Liver (tissue), 9 donors: ENCODE results near the gene TBK1. TPM values are rescaled to one million over a fixed set of nuclear protein-coding genes. Genes with fewer than 3 reads are reported as not detected.

Experiments used
- DNase-seq: peaks from one replicate; pipeline ENCODE4 v3.0.0-alpha.2; 2017; ENCODE audit warnings: low spot score
- H3K27ac ChIP-seq, 2 donors: one replicate each; pipeline ENCODE4 v1.7.0; 2013; ENCODE audit warnings: inconsistent platforms in 2 of 2, low read length in 2 of 2, control low read depth in 1 of 2, low read depth in 1 of 2, mild to moderate bottlenecking in 1 of 2
- H3K27me3 ChIP-seq, 4 donors: one replicate each; pipeline versions ENCODE4 v1.6.1 to v1.7.0; 2013; ENCODE audit warnings: low read length in 3 of 4, inconsistent platforms in 1 of 4, mild to moderate bottlenecking in 1 of 4, moderate library complexity in 1 of 4; ENCODE audit not compliant: control insufficient read depth in 4 of 4, insufficient read depth in 4 of 4
- H3K36me3 ChIP-seq, 4 donors: one replicate each; pipeline versions ENCODE4 v1.6.1 to v1.7.0; 2013; ENCODE audit warnings: low read length in 3 of 4, mild to moderate bottlenecking in 3 of 4, low read depth in 1 of 4, moderate library complexity in 1 of 4; ENCODE audit not compliant: control insufficient read depth in 4 of 4, insufficient read depth in 3 of 4
- H3K4me1 ChIP-seq, 4 donors: one replicate each; pipeline versions ENCODE4 v1.6.1 to v1.7.0; 2013; ENCODE audit warnings: low read length in 3 of 4, mild to moderate bottlenecking in 3 of 4, moderate library complexity in 1 of 4; ENCODE audit not compliant: control insufficient read depth in 4 of 4, insufficient read depth in 4 of 4
- H3K4me3 ChIP-seq, 3 donors: one replicate each; pipeline versions ENCODE4 v1.6.1 to v1.7.0; 2013; ENCODE audit warnings: low read length in 3 of 3, control low read depth in 1 of 3, low read depth in 1 of 3, mild to moderate bottlenecking in 1 of 3
- H3K9ac ChIP-seq, 2 donors: one replicate each; pipeline ENCODE4 v1.7.0; 2013; ENCODE audit warnings: low read length in 2 of 2, mild to moderate bottlenecking in 2 of 2, moderate library complexity in 2 of 2, control low read depth in 1 of 2, low read depth in 1 of 2
- H3K9me3 ChIP-seq, 4 donors: one replicate each; pipeline versions ENCODE4 v1.6.1 to v1.7.0; 2013; ENCODE audit warnings: low read length in 3 of 4; ENCODE audit not compliant: control insufficient read depth in 4 of 4
- ATF3 ChIP-seq: IDR thresholded peaks from 2 replicates; pipeline ENCODE4 v1.6.1; 2016; ENCODE audit warnings: antibody characterized with exemption
- CTCF ChIP-seq: fragments of 150-350 bp; IDR thresholded peaks from 2 replicates; pipeline ENCODE4 v1.5.1; 2017; ENCODE audit warnings: improper control_type of control experiment, low read depth, low read length; ENCODE audit not compliant: missing input control
- EGR1 ChIP-seq, 2 donors: IDR thresholded peaks; 2 replicates each; pipeline ENCODE4 v1.6.1; 2016 to 2018; ENCODE audit warnings: antibody characterized with exemption in 2 of 2, low read depth in 2 of 2
- FOXA1 ChIP-seq: IDR thresholded peaks from 2 replicates; pipeline ENCODE4 v1.6.1; 2016; ENCODE audit warnings: antibody characterized with exemption
- FOXA2 ChIP-seq: IDR thresholded peaks from 2 replicates; pipeline ENCODE4 v1.6.1; 2016; ENCODE audit warnings: antibody characterized with exemption
- GABPA ChIP-seq, 2 donors: IDR thresholded peaks in 1 of 2; conservative IDR thresholded peaks in 1 of 2; 2 replicates each; pipeline ENCODE4 v1.6.1; 2016; ENCODE audit warnings: antibody characterized with exemption in 2 of 2, mild to moderate bottlenecking in 1 of 2, moderate library complexity in 1 of 2
- HNF4A ChIP-seq, 2 donors: conservative IDR thresholded peaks; 2 replicates each; pipeline ENCODE4 v1.6.1; 2016; ENCODE audit warnings: antibody characterized with exemption in 2 of 2, mild to moderate bottlenecking in 2 of 2
- HNF4G ChIP-seq: IDR thresholded peaks from 2 replicates; pipeline ENCODE4 v1.6.1; 2016; ENCODE audit warnings: antibody characterized with exemption
- JUND ChIP-seq, 2 donors: IDR thresholded peaks; 2 replicates each; pipeline ENCODE4 v1.6.1; 2016; ENCODE audit warnings: antibody characterized with exemption in 2 of 2
- MAX ChIP-seq: IDR thresholded peaks from 2 replicates; pipeline ENCODE4 v1.6.1; 2016; ENCODE audit warnings: antibody characterized with exemption
- NR2F2 ChIP-seq: IDR thresholded peaks from 2 replicates; pipeline ENCODE4 v1.6.1; 2016; ENCODE audit warnings: antibody characterized with exemption
- RAD21 ChIP-seq, 2 donors: IDR thresholded peaks; 2 replicates each; pipeline ENCODE4 v1.6.1; 2016; ENCODE audit warnings: antibody characterized with exemption in 2 of 2, mild to moderate bottlenecking in 2 of 2
- REST ChIP-seq: IDR thresholded peaks from 2 replicates; pipeline ENCODE4 v1.6.1; 2016; ENCODE audit warnings: antibody characterized with exemption, mild to moderate bottlenecking
- RXRA ChIP-seq, 2 donors: IDR thresholded peaks; 2 replicates each; pipeline ENCODE4 v1.6.1; 2017 to 2018; ENCODE audit warnings: antibody characterized with exemption in 2 of 2, mild to moderate bottlenecking in 1 of 2
- SP1 ChIP-seq: IDR thresholded peaks from 2 replicates; pipeline ENCODE4 v1.6.1; 2018; ENCODE audit warnings: antibody characterized with exemption, mild to moderate bottlenecking
- TAF1 ChIP-seq: conservative IDR thresholded peaks from 2 replicates; pipeline ENCODE4 v1.6.1; 2016; ENCODE audit warnings: antibody characterized with exemption, mild to moderate bottlenecking
- YY1 ChIP-seq: IDR thresholded peaks from 2 replicates; pipeline ENCODE4 v1.6.1; 2016; ENCODE audit warnings: antibody characterized with exemption, mild to moderate bottlenecking
- ZBTB33 ChIP-seq: IDR thresholded peaks from 2 replicates; pipeline ENCODE4 v1.6.1; 2016; ENCODE audit warnings: antibody characterized with exemption
- WGBS: extraction: QIAGEN DNeasy Blood & Tissue Kit; methylation state at CpG from one replicate; pipeline ENCODE4 v1.1.7; 2013; 5-methylcytosine and 5-hydroxymethylcytosine counted together
- polyA plus RNA-seq, 2 donors: library from polyadenylated mRNA; stranded (reverse) in 1 of 2; unstranded in 1 of 2; fragments of 200-250 nt in 1 of 2; fragments of >200 nt in 1 of 2; fragmentation: Nextera tagmentation in 1 of 2; extraction: Ambion mirVana in 1 of 2; gene quantifications; one replicate each; pipeline versions ENCODE4 v1.2.1 to v1.2.3, GENCODE V29; 2013 to 2015
- total RNA-seq, 2 donors: library from RNA; depleted of rRNA; stranded (reverse); fragments of >200 nt; gene quantifications; one replicate each; pipeline ENCODE4 v1.2.3, GENCODE V29; 2014
- donor health status: healthy.
- donor health status: healthy.
- donor health status: healthy.
- donor health status: healthy.
- donor health status: healthy.

Gene TBK1
- total and polyA plus RNA-seq, 4 donors = 7.6 to 20.7 (median 13.9) TPM

- H3K27me3 ChIP-seq = no peaks in the 10 kb centered on the region
- WGBS = 95% methylated on average over 4 of the region's 4 CpGs
- no peak overlapping the region for H3K4me3 ChIP-seq
- no peak for DNase-seq
- H3K27ac ChIP-seq = no peak overlapping the region
- H3K9ac ChIP-seq = no peak overlapping the region
- H3K9me3 ChIP-seq = no peaks in the 10 kb centered on the region
- peaks cover 20 to 83% (median 72%) of the 10 kb centered on the region in 4 donors for H3K36me3 ChIP-seq
- no peaks in the 10 kb centered on the region for H3K4me1 ChIP-seq
- TF ChIP-seq REST (no peak), SP1 (no peak), TAF1 (no peak), RAD21 (IDR thresholded peaks at IDR 0.05) (no peak), ATF3 (no peak), EGR1 (IDR thresholded peaks at IDR 0.05; ENCODE audit: low read depth in 2 of 2) (no peak), YY1 (no peak), HNF4A (conservative IDR thresholded peaks at IDR 0.05) (no peak), JUND (IDR thresholded peaks at IDR 0.05) (no peak), GABPA (IDR thresholded peaks at IDR 0.05 in 1 of 2, conservative IDR thresholded peaks at IDR 0.05 in 1 of 2) (no peak), HNF4G (no peak), CTCF (no peak), RXRA (IDR thresholded peaks at IDR 0.05) (no peak), FOXA2 (no peak)
Observed at GRCh38 chr12:64428956-64429355, 23.0 kb upstream of the TBK1 start.

- Histone ChIP-seq H3K36me3 (peaks cover 14 to 79% (median 66%) of the 10 kb centered on the region in 4 donors), H3K27ac (no peak overlapping the region), H3K4me3 (no peak overlapping the region), H3K9me3 (no peaks in the 10 kb centered on the region), H3K27me3 (no peaks in the 10 kb centered on the region), H3K9ac (no peak overlapping the region), H3K4me1 (no peaks in the 10 kb centered on the region)
- 87% methylated on average over 2 of the region's 2 CpGs for WGBS
- no peak for DNase-seq
- TF ChIP-seq ZBTB33 = no peak
- TF ChIP-seq HNF4G = no peak
- no peak for TF ChIP-seq GABPA (IDR thresholded peaks at IDR 0.05 in 1 of 2, conservative IDR thresholded peaks at IDR 0.05 in 1 of 2)
- TF ChIP-seq NR2F2 = no peak
- no peak for TF ChIP-seq ATF3
- no peak for TF ChIP-seq RXRA (IDR thresholded peaks at IDR 0.05)
- TF ChIP-seq JUND (IDR thresholded peaks at IDR 0.05) = no peak
- TF ChIP-seq REST = no peak
- no peak for TF ChIP-seq HNF4A (conservative IDR thresholded peaks at IDR 0.05)
- no peak for TF ChIP-seq MAX
- TF ChIP-seq FOXA1 = no peak
- TF ChIP-seq CTCF = no peak
- TF ChIP-seq SP1 = no peak
- no peak for TF ChIP-seq FOXA2
Observed at GRCh38 chr12:64430886-64431285, 21.0 kb upstream of the TBK1 start.
